ENCODE data around the gene ADGRB2.

Gene ADGRB2

GRCh38 chr1:31693231-31693630 is 70.9 kb downstream of the ADGRB2 start:
- Histone ChIP-seq H2AFZ (ENCODE audit: low read depth, low read length) (no peak overlapping the region), H3K79me2 (ENCODE audit: low read length) (no peaks in the 10 kb centered on the region), H3K27ac (ENCODE audit: low read length) (no peak overlapping the region), H3K4me2 (ENCODE audit: low read length) (no peak overlapping the region), H3K9ac (ENCODE audit: low read length) (no peak overlapping the region), H3K4me3 (ENCODE audit: low read length) (no peak overlapping the region), H3K36me3 (replicated peaks; ENCODE audit: low read depth, low read length) (no peaks in the 10 kb centered on the region), H3K4me1 (ENCODE audit: low read length) (peaks cover 5% of the 10 kb centered on the region; the same call in 1 of the 2 replicates), H3K9me3 (ENCODE audit: insufficient read depth, low read length) (no peaks in the 10 kb centered on the region), H3K27me3 (ENCODE audit: low read depth, low read length) (no peaks in the 10 kb centered on the region), H4K20me1 (ENCODE audit: insufficient read depth, low read length) (no peaks in the 10 kb centered on the region)
- TF ChIP-seq EZH2phosphoT487 (IDR thresholded peaks at IDR 0.05; ENCODE audit: low read depth) (no peak), CTCF (IDR thresholded peaks at IDR 0.05; ENCODE audit: low read depth, low read length) (no peak)

GRCh38 chr1:31691951-31692350 is 72.2 kb downstream of the ADGRB2 start:
- H3K9me3 ChIP-seq (ENCODE audit: insufficient read depth, low read length) = no peaks in the 10 kb centered on the region
- H3K9ac ChIP-seq (ENCODE audit: low read length) = no peak overlapping the region
- no peaks in the 10 kb centered on the region for H4K20me1 ChIP-seq (ENCODE audit: insufficient read depth, low read length)
- H3K79me2 ChIP-seq (ENCODE audit: low read length) = no peaks in the 10 kb centered on the region
- H3K4me1 ChIP-seq (ENCODE audit: low read length) = peaks cover 16% of the 10 kb centered on the region
- no peak overlapping the region for H3K27ac ChIP-seq (ENCODE audit: low read length)
- H2AFZ ChIP-seq (ENCODE audit: low read depth, low read length) = no peak overlapping the region
- no peak overlapping the region for H3K4me2 ChIP-seq (ENCODE audit: low read length)
- H3K36me3 ChIP-seq (replicated peaks; ENCODE audit: low read depth, low read length) = no peaks in the 10 kb centered on the region
- TF ChIP-seq EZH2phosphoT487 (IDR thresholded peaks at IDR 0.05; ENCODE audit: low read depth) = no peak
- no peak for TF ChIP-seq CTCF (IDR thresholded peaks at IDR 0.05; ENCODE audit: low read depth, low read length)
- no peak overlapping the region for H3K4me3 ChIP-seq (ENCODE audit: low read length)
- no peaks in the 10 kb centered on the region for H3K27me3 ChIP-seq (ENCODE audit: low read depth, low read length)

- Histone ChIP-seq H3K9ac (ENCODE audit: low read length) (no peak overlapping the region), H3K4me1 (ENCODE audit: low read length) (peaks cover 16% of the 10 kb centered on the region), H2AFZ (ENCODE audit: low read depth, low read length) (no peak overlapping the region), H3K4me3 (ENCODE audit: low read length) (no peak overlapping the region), H3K4me2 (ENCODE audit: low read length) (no peak overlapping the region), H3K36me3 (replicated peaks; ENCODE audit: low read depth, low read length) (no peaks in the 10 kb centered on the region), H3K9me3 (ENCODE audit: insufficient read depth, low read length) (no peaks in the 10 kb centered on the region), H4K20me1 (ENCODE audit: insufficient read depth, low read length) (no peaks in the 10 kb centered on the region), H3K27ac (ENCODE audit: low read length) (no peak overlapping the region), H3K79me2 (ENCODE audit: low read length) (no peaks in the 10 kb centered on the region), H3K27me3 (ENCODE audit: low read depth, low read length) (0 out of 2 replicates have a peak, but pooled peaks cover under 1% of the 10 kb centered on the region)
- TF ChIP-seq EZH2phosphoT487 (IDR thresholded peaks at IDR 0.05; ENCODE audit: low read depth) = no peak
- no peak for TF ChIP-seq CTCF (IDR thresholded peaks at IDR 0.05; ENCODE audit: low read depth, low read length)
Observed at GRCh38 chr1:31691446-31691845, 72.7 kb downstream of the ADGRB2 start.

- no peaks in the 10 kb centered on the region for H3K36me3 ChIP-seq (replicated peaks; ENCODE audit: low read depth, low read length)
Observed at GRCh38 chr1:31690921-31691320, 73.2 kb downstream of the ADGRB2 start.

More at GRCh38 chr1:31690921-31691320, 73.2 kb downstream of the ADGRB2 start:
- H3K4me2 ChIP-seq (ENCODE audit: low read length) = no peak overlapping the region
- no peaks in the 10 kb centered on the region for H4K20me1 ChIP-seq (ENCODE audit: insufficient read depth, low read length)
- no peaks in the 10 kb centered on the region for H3K79me2 ChIP-seq (ENCODE audit: low read length)
- no peak overlapping the region for H3K27ac ChIP-seq (ENCODE audit: low read length)
- no peaks in the 10 kb centered on the region for H3K9me3 ChIP-seq (ENCODE audit: insufficient read depth, low read length)
- no peak overlapping the region for H3K4me3 ChIP-seq (ENCODE audit: low read length)
- no peak overlapping the region for H3K9ac ChIP-seq (ENCODE audit: low read length)
- TF ChIP-seq EZH2phosphoT487 (IDR thresholded peaks at IDR 0.05; ENCODE audit: low read depth) (no peak), CTCF (IDR thresholded peaks at IDR 0.05; ENCODE audit: low read depth, low read length) (no peak)
- H2AFZ ChIP-seq (ENCODE audit: low read depth, low read length) = no peak overlapping the region
- 0 out of 2 replicates have a peak, but pooled peaks cover 2% of the 10 kb centered on the region for H3K27me3 ChIP-seq (ENCODE audit: low read depth, low read length)
- peaks cover 16% of the 10 kb centered on the region for H3K4me1 ChIP-seq (ENCODE audit: low read length)

All from OCI-LY3 (cell line).